Germinal center (tissue), 1 donor: Measurements from ENCODE around the gene SLC35A1.
"Not testable (repeated sequence)": the region's sequence is repeated elsewhere in the genome, so short reads cannot be mapped to it uniquely, and the experiment has no call there.

Experiments used
- DNase-seq: peaks from one replicate; pipeline ENCODE4 v3.0.0; 2012; ENCODE audit warnings: mixed read lengths, low spot score

Gene SLC35A1, protein sequence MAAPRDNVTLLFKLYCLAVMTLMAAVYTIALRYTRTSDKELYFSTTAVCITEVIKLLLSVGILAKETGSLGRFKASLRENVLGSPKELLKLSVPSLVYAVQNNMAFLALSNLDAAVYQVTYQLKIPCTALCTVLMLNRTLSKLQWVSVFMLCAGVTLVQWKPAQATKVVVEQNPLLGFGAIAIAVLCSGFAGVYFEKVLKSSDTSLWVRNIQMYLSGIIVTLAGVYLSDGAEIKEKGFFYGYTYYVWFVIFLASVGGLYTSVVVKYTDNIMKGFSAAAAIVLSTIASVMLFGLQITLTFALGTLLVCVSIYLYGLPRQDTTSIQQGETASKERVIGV

DNA sequence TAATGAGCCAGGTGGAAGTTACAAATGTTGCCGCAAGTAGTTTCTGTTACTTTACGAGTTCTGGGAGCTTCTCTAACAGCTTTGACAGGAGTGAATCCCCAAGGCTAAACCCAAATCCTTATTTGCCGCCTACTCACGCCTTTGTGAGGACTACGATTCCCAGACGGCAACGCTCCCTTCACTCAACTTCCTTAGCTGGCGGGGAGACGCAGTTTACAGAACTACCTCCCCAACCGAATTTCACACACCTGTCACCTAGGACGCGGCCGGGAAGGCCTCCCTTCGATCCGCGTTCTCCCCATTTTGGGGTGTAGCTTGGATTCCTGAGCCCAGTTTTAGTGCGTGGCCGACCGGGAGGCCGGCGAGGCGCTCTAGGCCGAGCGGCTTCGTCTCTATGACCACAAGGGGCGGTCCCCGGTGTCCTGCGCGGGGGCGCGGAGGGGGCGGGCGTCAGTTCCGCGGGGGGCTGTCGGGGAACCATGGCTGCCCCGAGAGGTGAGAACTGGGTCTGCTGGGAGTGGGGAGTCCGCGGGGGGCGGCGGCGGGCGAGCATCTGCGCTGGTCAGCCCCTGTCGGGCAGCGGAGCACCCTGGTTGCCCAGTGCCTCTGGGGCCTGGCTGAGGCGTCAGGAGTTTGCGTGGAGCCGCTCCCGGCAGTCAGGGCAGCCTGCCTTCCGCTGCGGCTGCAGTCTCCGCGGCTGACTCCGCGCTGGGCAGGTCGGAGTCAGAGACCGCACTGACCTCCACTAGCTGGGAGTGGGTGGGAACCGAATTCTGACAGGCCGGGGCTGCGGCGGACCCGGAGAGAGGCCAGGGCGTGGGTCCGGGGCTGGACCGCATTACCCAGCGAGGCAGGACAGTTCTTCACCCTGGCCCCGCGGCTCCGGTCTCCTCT, at the start of gene SLC35A1:
SLC35A1 (plus strand) TSS at position 450 of the 894 bp plus-strand sequence; CDS start at position 480, 30 bp downstream.
- DNase-seq, result peak; percentile 91

DNA sequence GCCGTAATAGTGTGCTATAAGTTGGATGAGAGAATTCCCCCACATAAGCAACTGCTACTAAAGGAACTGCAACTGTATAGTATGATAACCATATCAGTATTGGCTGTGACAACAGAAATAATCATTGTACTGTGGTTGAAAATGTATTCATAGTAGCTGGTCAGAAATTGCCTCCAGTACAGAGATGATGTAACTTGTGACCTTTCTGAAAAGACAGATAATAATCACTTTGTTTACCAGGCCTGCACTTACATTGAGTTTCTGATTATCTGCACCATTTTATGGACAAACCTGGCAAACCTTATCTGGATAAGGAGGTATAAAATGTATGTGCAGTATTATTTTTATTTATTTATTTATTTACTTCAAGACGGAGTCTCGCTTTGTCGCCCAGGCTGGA, 46.0 kb upstream of the SLC35A1 start:
- DNase-seq, result no peak

DNA sequence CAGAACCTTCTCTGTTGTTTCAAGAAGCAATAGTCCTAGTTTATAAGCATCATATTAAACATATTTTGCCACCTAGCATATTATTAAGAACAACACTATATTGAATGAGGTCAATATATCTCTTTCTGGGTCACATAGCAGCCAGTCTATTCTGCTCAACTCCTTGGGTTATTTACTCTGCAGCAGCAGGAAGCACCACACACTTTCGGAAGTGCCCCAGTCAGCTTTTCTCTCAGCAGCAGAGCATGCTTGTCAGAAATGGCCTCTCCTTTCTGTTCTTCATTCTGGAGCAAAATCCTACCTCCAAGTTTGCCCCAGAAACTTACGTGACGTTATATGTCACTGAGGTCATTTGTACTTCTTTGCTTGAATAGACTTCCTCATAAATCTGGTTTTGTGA, 42.3 kb upstream of the SLC35A1 start:
- DNase-seq, result no peak

DNA sequence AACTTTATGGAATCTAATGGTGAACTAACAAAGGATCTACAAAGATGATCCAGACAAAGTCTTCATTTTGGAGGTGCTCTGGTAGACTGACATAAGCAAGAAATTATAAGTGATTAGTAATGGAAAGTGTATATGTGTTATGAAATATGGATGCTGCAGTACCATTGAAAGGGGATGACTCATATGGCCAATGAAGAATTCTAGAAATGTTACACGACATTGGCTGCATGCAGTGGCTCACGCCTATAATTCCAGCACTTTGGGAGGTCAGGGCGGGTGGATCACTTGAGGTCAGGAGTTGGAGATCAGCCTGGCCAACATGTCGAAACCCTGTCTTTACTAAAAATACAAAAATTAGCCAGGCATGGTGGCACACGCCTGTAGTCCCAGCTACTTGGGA, 41.5 kb upstream of the SLC35A1 start:
- DNase-seq, result no peak

DNA sequence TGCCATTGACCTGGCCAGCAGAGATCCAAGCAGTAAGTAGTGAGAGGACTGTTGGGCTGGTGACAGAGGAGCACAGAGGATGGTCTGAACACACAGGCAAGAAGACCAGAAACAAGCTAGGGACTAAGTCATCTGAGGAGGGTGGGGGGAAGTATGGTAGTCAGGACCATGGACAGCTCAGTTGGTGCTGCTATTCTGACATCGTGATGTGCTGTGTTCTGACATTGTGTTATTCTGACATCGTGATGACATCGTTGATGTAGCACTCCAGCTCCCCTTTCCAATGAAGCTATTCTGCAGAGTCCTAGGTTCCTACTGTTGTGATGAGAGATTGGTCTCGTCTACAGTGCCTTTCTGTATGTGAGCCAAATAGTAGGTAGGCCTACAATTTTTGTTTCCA, 36.3 kb upstream of the SLC35A1 start:
- peak; percentile 65 for DNase-seq

DNA sequence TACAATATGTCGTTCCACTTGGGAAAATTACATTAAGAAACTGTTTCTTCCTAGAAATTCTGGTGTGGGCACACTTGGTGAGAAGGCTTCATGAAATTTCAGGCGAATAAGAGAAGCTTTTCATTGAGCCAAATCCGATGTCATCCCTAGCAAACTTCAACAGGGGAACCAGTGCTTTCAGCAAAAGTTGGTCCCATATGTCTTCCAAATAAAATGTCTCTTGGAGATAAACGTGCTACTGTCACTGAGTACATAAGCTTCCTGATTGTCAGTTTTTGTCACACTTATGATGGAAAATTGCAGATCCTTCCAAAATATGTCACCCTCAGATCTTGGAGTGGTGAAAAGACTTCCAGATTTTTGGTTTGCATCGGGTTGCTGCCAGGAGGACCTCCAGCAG, 31.1 kb upstream of the SLC35A1 start:
- DNase-seq, result no peak

DNA sequence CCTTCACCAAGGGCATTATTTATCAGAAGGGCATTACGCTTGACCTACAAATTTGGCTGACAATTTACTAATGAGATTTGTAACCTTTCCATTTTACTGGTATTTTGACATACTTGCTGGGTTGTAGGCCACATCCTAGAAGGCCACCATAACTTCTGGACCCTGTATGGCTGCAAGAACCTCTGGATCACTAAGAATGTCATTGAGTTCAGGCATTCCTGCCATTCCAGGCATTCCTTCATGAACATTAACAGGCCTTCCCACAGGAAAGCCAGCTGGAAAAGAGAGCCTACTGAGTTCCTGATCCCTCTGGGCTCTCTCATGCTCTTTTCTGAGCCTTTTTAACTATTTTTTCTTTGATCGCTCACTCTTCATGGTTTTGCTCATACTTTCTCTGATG, 28.4 kb upstream of the SLC35A1 start:
- no peak for DNase-seq

DNA sequence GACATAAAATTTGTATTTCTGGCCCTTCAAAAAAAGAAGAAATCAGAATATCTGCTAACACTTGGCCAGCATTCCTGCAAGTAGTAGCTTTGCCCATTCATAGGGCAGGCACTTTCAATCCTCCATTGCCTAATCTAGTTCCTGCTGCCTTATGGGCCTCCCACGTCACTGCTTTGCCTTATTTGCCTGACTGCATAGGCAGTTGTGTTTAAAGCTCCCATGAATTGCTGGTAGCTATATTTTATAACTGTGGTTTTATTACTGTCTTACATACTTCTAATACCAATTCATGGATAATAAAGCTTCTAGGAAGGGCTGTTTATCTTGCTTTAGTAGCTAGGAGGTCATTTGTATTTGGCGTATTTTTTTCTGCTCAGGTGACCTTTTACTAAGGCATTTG, 7.7 kb upstream of the SLC35A1 start:
- DNase-seq, result no peak

DNA sequence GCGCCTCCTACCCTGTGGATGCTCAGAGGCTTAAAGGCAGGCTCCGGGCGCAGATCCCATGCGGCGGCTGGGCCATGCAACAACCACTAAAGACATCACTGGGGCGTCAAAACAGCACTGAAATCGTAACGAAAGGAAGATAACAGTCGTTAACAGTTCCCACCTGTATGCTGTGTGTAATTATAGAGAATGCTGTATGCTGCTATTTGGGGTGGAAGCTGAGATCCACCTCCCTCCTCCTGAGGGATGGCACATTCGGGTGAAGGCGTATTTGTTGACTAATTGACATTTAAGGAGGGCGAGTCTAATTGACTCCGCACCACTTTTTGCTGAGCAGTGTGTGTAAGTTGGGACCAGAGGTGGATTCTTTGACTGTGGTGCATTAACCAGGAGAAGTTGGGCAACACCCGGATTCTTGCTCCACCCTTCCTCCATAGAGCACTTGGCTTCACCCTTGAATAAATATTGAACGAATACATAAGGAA, 687 bp downstream of the SLC35A1 start:
- DNase-seq, result peak; percentile 73

DNA sequence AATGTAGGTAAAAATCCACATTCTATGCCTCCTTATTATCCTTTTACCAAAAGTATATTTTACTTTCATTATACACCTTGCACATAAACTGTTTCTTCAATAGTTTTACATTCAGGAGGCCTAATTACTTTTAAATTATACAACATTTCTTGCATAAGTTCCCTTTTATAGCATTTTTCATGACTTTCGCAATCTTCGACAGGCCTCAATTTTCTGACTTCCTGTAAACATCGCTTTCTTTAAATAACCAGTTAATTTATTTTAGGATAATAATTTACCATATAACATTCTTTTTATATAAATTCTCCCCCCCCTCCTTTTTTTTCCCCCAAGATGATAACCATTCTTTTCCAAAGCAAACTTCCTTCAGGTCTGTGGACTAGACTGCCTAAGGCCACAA, 9.2 kb downstream of the SLC35A1 start:
- no peak for DNase-seq

DNA sequence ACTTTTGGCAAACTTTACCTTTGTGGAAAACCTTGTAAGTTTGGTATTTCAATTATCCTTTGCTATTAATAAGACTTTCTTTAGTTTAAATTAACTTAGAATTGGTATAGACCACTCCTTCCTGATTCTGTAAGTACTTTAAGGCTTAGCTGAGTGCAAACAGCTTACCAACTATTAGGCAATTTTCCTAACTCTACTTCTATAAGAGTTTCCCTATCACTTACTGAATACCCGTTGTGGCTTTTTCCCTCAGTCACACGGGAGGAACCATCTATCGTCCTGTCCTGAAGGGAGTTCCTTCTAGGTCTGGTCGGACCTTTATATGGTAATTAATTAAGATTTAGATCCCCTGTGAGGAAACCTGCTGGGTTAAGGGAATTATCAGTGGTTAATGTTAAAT, 9.6 kb downstream of the SLC35A1 start:
- no peak for DNase-seq

DNA sequence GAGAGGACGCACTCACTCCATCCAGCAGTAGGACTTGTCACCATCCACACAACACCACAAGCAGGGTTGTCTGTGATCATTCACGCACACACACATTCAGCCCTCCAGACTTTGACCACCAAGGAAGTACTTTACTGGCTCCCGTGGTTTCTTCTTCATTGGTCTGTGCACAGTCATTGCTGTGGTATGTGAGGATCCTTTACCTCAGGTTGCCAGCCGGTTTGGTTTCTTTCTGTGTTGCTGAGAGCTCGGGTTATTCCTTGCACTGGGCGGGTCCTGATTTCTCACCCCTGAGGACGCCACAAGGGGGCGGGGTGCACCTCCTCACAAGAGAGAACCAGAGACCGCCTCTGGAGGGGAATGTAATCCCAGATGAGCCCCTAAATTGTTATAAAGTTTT, 11.2 kb downstream of the SLC35A1 start:
- no peak for DNase-seq

DNA sequence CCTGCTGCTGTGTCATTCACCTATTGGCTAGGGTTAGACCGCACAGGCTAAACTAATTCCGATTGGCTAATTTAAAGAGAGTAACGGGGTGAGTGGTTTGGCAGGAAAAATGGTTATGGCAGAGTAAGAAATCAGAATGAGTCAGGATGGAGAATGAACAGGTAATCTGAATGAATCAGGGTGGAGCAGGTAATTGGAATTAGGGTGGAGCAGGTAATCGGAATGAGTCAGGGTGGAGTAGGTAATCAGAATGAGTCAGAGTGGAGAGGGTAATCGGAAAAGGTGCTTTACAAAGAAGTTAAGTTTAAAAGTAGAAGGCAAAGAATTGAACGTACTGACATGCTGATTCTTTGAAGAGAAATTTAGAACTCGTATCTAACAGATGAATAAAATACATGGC, 11.7 kb downstream of the SLC35A1 start:
- no peak for DNase-seq

DNA sequence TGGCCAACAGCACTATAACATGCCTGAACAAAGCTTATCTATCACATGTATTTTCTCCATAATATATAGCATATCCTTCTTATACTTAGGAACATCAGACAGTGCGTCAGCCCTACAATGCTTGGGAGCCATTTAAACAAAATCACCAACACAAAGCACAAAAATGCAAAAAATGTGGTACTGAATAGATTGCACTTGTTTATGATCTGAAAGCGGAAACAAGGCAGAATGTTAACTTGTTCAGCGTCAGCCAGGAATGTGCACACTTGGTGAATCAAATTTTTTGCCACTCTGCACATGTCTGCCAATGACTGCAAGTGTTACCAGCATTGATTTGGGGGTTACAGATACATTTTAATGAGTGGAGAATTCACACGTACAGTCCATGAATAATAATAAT, 14.8 kb downstream of the SLC35A1 start:
- DNase-seq, result no peak

DNA sequence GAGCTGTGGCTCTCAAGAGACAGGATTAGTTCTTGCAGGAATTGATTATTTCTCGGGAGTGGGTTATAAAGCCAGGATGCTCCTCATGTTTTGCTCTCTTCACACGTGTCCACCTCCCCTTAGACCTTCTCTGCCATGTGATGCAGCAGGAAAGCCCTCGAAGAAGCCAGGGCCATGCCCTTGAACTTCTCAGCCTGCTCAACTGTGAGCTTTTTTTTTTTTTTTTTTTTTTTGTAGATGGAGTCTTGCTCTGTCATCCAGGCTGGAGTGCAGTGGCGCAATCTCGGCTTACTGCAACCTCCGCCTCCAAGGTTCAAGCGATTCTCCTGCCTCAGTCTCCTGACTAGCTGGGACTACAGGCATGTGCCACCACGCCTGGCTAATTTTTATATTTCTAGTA, 16.6 kb downstream of the SLC35A1 start:
- not testable (repeated sequence) for DNase-seq

DNA sequence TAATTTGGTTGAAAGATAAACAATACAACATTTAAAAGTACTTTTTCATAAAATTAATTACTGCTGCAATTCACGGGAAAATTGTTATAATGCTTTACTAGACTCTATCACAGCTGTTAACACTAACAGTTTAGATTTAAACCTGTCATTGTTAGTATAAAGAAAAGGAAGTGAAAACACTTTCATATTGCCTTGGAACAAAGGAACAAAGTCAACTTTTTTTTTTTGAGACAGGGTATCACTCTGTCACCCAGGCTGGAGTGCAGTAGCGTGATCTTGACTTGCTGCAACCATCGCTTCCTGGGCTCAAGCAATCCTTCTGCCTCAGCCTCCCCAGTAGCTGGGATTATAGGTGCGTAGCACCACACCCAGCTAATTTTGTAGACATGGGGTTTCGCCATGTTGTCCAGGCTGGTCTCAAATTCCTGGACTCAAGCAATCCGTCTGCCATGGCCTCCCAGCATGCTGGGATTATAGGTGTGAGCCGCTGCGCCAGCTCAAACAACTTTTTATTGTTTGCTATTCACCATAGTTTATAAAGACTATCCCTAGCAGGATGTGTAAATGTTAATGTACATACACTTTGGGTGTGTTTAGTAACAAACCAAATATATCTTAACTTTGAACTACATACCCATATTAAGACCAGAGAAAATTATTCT, 22.1 kb downstream of the SLC35A1 start:
- no peak for DNase-seq

DNA sequence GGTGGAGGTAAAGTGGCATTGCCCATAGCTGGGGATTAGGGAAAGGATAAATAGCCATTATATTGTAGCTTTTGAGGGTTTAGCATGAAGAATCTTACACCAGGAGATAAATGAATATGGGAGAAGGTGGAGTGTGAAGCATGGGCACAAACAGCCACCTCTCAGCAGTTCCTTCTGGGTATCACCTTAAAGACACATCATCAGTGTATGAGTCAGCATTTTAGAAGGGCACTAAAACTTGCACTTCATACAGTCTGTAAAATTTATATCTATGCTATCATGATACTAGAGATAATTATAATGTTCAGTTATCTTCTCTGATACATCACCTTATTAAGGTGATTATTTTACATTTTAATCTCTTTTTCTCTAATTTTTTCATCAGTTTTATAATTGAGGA, 25.3 kb downstream of the SLC35A1 start:
- no peak for DNase-seq

DNA sequence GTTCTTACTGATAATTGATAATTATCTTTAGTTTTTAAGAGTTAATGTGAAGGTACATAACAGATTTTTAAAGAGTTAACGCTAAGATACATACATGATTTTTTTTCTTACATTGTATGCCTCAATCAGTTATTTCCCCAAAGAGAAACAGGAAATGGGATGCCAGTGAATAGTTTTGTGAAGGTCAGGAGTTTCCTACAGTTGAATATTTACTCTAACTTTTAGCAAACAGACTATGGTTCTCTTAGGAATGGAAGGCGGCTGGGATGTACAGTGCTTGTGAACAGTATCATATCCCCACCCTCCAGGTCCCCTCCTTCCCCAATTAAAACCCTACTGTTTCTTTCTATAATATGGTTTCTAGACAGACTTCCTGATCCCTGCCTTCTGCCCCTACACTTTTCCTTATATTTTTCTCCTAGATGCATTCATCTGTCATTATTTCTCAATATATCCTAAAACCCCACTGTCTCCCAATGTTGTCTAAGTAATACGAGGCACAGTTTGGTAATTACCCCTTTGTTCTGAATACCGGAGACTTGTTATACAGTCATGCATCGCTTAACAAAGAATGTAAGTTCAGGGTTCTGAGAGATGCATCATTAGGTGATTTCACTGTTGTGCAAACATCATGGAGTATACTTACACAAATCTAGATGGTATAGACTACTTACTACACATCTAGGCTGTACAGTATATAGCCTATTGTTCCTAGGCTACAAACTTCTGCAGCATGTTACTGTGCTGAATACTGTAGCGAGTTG, 29.2 kb downstream of the SLC35A1 start:
- DNase-seq, result no peak

DNA sequence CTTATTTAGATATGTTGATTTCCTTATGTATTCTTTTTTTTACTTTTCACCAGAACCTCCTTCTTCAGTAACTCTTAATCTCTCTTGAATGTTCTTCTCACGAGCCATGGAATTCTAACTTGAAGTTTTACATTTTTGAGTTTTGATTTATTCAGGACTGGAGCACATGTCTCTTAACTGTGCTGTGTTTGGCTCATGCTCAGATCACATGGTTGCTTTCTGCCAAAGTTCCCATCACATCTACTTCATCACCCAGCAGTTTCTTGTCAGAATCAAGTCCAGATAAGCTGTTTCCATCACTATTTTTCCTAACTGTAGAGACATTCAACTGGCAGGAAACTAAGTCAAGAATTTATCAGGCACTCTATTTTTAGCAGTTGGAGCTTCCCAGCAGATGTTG, 31.7 kb downstream of the SLC35A1 start:
- DNase-seq, result no peak

DNA sequence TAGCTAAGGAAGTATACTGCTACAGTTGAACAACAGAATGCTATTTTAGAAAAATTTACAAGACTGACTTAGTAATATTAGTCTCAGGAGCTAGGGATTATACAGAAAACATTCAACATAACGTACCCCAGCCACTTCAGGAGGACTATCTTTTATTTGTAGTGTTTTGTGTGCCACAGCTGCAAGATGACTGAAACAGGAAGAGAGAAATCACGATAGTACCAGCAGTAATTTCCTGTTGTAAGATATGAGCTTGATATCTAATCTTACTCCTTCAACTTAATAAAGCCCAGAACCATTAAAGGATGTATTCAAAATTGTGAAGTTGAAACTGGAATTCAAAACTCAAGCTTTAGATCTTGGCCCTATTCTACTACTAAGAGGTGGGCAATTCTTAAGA, 42.1 kb downstream of the SLC35A1 start:
- DNase-seq, result no peak

DNA sequence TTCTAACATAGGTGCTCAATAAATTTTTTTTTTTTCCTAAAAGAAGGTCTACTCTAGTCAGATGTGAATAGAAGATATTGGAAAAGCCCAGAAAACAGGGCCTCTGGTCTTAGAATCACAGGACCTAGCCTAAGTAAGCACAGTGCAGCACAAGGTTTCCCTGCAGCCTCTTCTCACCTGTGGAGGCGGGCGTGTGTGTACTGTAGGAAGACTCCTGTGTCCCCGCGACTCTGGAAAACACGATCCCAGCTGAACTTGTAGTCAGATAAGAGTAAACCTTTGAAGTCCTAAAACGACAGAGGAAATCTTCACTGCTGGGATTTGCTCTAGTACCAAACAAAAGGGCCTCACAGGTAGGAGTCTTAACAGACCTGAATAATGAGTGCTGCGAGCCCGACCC, 45.7 kb downstream of the SLC35A1 start:
- DNase-seq, result no peak

DNA sequence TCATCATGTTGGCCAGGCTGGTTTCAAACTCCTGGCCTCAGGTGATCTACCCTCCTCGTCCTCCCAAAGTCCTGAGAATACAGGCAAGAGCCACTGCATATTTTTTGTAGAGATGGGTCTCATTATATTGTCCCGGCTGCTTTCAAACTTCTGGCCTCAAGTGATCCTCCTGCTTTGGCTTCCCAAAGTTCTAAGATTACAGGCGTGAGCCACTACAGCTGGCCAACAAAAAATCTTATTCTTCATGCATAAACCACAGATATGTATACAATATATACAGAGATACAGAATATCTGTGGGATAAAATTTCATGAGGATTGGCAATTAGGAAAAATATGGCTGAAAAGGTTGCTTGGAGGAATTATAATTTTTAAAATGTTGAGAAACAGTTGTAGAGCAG, 49.9 kb downstream of the SLC35A1 start:
- no peak for DNase-seq
